H9 (cell line): Measurements from ENCODE around the gene SIL1. TPM values are rescaled to one million over a fixed set of nuclear protein-coding genes. Genes with fewer than 3 reads are reported as not detected.

ENCODE experiments used
- DNase-seq: peaks from one replicate; pipeline ENCODE4 v3.0.0-alpha.2; 2017
- H2AFZ ChIP-seq: one replicate; pipeline ENCODE4 v1.6.1; 2013; ENCODE audit warnings: mild to moderate bottlenecking, low read length, control low read depth, moderate library complexity
- H2AK5ac ChIP-seq: 2 replicates; pipeline ENCODE4 v1.6.1; 2013; ENCODE audit warnings: low read length, control low read depth, mixed read lengths; ENCODE audit not compliant: insufficient read length
- H2BK120ac ChIP-seq: one replicate; pipeline ENCODE4 v1.6.1; 2013; ENCODE audit warnings: low read depth, mild to moderate bottlenecking, low read length, control low read depth, inconsistent platforms; ENCODE audit not compliant: poor library complexity, severe bottlenecking
- H2BK12ac ChIP-seq: 2 replicates; pipeline ENCODE4 v1.6.1; 2013; ENCODE audit warnings: low read length, control low read depth, mixed read lengths, low read depth; ENCODE audit not compliant: insufficient read length
- H2BK15ac ChIP-seq: 2 replicates; pipeline ENCODE4 v1.6.1; 2013; ENCODE audit warnings: low read depth, low read length, control low read depth
- H2BK20ac ChIP-seq: one replicate; pipeline ENCODE4 v1.6.1; 2013; ENCODE audit warnings: low read depth, mild to moderate bottlenecking, low read length, control low read depth, inconsistent platforms; ENCODE audit not compliant: poor library complexity, severe bottlenecking
- H2BK5ac ChIP-seq: 2 replicates; pipeline ENCODE4 v1.6.1; 2013; ENCODE audit warnings: low read length, control low read depth, mixed read lengths; ENCODE audit not compliant: insufficient read length
- H3K14ac ChIP-seq: 2 replicates; pipeline ENCODE4 v1.6.1; 2013; ENCODE audit warnings: low read length, control low read depth; ENCODE audit not compliant: insufficient read depth
- H3K18ac ChIP-seq: 2 replicates; pipeline ENCODE4 v1.6.1; 2013; ENCODE audit warnings: low read depth, mild to moderate bottlenecking, mixed read lengths, low read length, control low read depth; ENCODE audit not compliant: insufficient read length
- H3K23ac ChIP-seq: 2 replicates; pipeline ENCODE4 v1.6.1; 2013; ENCODE audit warnings: low read length, control low read depth, mixed read lengths, low read depth; ENCODE audit not compliant: insufficient read length
- H3K23me2 ChIP-seq: 2 replicates; pipeline ENCODE4 v1.6.1; 2013; ENCODE audit warnings: low read depth, mild to moderate bottlenecking, mixed read lengths, low read length, control low read depth; ENCODE audit not compliant: insufficient read length, poor library complexity, severe bottlenecking
- H3K27ac ChIP-seq: 2 replicates; pipeline ENCODE4 v1.5.1; 2013; ENCODE audit warnings: low read length, control low read depth, mixed read lengths, low read depth; ENCODE audit not compliant: insufficient read length
- H3K27me3 ChIP-seq: 2 replicates; pipeline ENCODE4 v1.6.1; 2013; ENCODE audit warnings: low read length, control low read depth, inconsistent platforms; ENCODE audit not compliant: insufficient read depth
- H3K4ac ChIP-seq: 2 replicates; pipeline ENCODE4 v1.6.1; 2013; ENCODE audit warnings: low read depth, mild to moderate bottlenecking, control low read depth, inconsistent platforms, low read length, moderate library complexity
- H3K4me1 ChIP-seq: 2 replicates; pipeline ENCODE4 v1.6.1; 2013; ENCODE audit warnings: low read length, control low read depth, inconsistent platforms; ENCODE audit not compliant: insufficient read depth
- H3K4me2 ChIP-seq: 2 replicates; pipeline ENCODE4 v1.6.1; 2013; ENCODE audit warnings: low read length, control low read depth, mixed read lengths; ENCODE audit not compliant: insufficient read length, insufficient read depth
- H3K56ac ChIP-seq: 2 replicates; pipeline ENCODE4 v1.6.1; 2013; ENCODE audit warnings: low read depth, mild to moderate bottlenecking, mixed read lengths, low read length, control low read depth; ENCODE audit not compliant: insufficient read length
- H3K79me1 ChIP-seq: 2 replicates; pipeline ENCODE4 v1.6.1; 2013; ENCODE audit warnings: low read depth, mild to moderate bottlenecking, moderate library complexity, low read length, control low read depth, inconsistent platforms; ENCODE audit not compliant: insufficient read depth, poor library complexity, severe bottlenecking
- H3K79me2 ChIP-seq: 2 replicates; pipeline ENCODE4 v1.6.1; 2013; ENCODE audit warnings: low read length, control low read depth, inconsistent platforms; ENCODE audit not compliant: insufficient read depth
- H3K9ac ChIP-seq: 2 replicates; pipeline ENCODE4 v1.6.1; 2013; ENCODE audit warnings: low read length, control low read depth, mixed read lengths; ENCODE audit not compliant: insufficient read length; ENCODE audit errors: extremely low read depth
- H3K9me3 ChIP-seq: one replicate; pipeline ENCODE4 v1.6.1; 2013; ENCODE audit warnings: low read depth, low read length, inconsistent platforms; ENCODE audit not compliant: control insufficient read depth
- H3T11ph ChIP-seq: one replicate; pipeline ENCODE4 v1.6.1; 2013; ENCODE audit warnings: mild to moderate bottlenecking, low read length, control low read depth, inconsistent platforms
- H4K20me1 ChIP-seq: one replicate; pipeline ENCODE4 v1.6.1; 2013; ENCODE audit not compliant: control insufficient read depth, insufficient read length, insufficient read depth
- H4K5ac ChIP-seq: 2 replicates; pipeline ENCODE4 v1.6.1; 2013; ENCODE audit warnings: low read depth, mild to moderate bottlenecking, mixed read lengths, low read length, control low read depth; ENCODE audit not compliant: insufficient read length
- H4K8ac ChIP-seq: replicated peaks from 2 replicates; pipeline ENCODE4 v1.6.1; 2013; ENCODE audit warnings: low read length, control low read depth, mixed read lengths, low read depth; ENCODE audit not compliant: insufficient read length
- H4K91ac ChIP-seq: 2 replicates; pipeline ENCODE4 v1.6.1; 2013; ENCODE audit warnings: low read depth, mild to moderate bottlenecking, moderate library complexity, mixed read lengths, low read length, control low read depth; ENCODE audit not compliant: insufficient read length
- H3K27ac Mint-ChIP-seq, 3 experiments: 2 replicates in 2 of 3; 3 replicates in 1 of 3; pipeline ENCODE4 v1.8.0; 2020 to 2021; ENCODE audit warnings: mixed read lengths in 3 of 3, mild to moderate bottlenecking in 1 of 3, moderate library complexity in 1 of 3
- H3K27me3 Mint-ChIP-seq: 2 replicates; pipeline ENCODE4 v1.8.0; 2021; ENCODE audit warnings: low read depth, mild to moderate bottlenecking, moderate library complexity, mixed read lengths
- H3K36me3 Mint-ChIP-seq, 3 experiments: 2 replicates in 2 of 3; 3 replicates in 1 of 3; pipeline ENCODE4 v1.8.0; 2020 to 2021; ENCODE audit warnings: low read depth in 3 of 3, mixed read lengths in 3 of 3; ENCODE audit not compliant: insufficient read depth in 1 of 3
- H3K4me1 Mint-ChIP-seq, 2 experiments: 2 replicates each; pipeline ENCODE4 v1.8.0; 2020; ENCODE audit warnings: mixed read lengths in 2 of 2
- H3K4me3 Mint-ChIP-seq, 2 experiments: 2 replicates in 1 of 2; 3 replicates in 1 of 2; pipeline ENCODE4 v1.8.0; 2020 to 2021; ENCODE audit warnings: mild to moderate bottlenecking in 2 of 2, mixed read lengths in 2 of 2, moderate library complexity in 1 of 2
- H3K9me3 Mint-ChIP-seq, 2 experiments: 2 replicates in 1 of 2; 3 replicates in 1 of 2; pipeline ENCODE4 v1.8.0; 2020; ENCODE audit warnings: mild to moderate bottlenecking in 2 of 2, mixed read lengths in 2 of 2, moderate library complexity in 1 of 2
- CTCF ChIP-seq: fragments of 200-600 bp; sonication (generic); conservative IDR thresholded peaks from 3 replicates; pipeline ENCODE4 v1.8.0; 2021; ENCODE audit warnings: antibody characterized with exemption, mild to moderate bottlenecking
- WGBS: extraction: QIAGEN DNeasy Blood & Tissue Kit; methylation state at CpG from one replicate; pipeline ENCODE4 v1.1.7; 2013; ENCODE audit warnings: missing lambda C conversion rate, low lambda C conversion rate, mixed read lengths; ENCODE audit not compliant: insufficient read length; ENCODE audit errors: extremely low coverage; 5-methylcytosine and 5-hydroxymethylcytosine counted together
- total RNA-seq: library from RNA; stranded (reverse); gene quantifications from 2 replicates; pipeline ENCODE4 v1.2.1, GENCODE V29; 2021

Gene SIL1
- total RNA-seq, 1 experiment from 2014 or later: 10.6 TPM

- Histone ChIP-seq H2BK5ac (no peak overlapping the region), H4K91ac (no peak overlapping the region), H4K5ac (no peak overlapping the region), H3K14ac (no peak overlapping the region), H3K4me1 (no peaks in the 10 kb centered on the region), H2BK20ac (no peak overlapping the region), H2AFZ (no peak overlapping the region), H3K23ac (no peak overlapping the region), H3K4me2 (no peak overlapping the region), H4K20me1 (no peaks in the 10 kb centered on the region), H3K79me1 (no peaks in the 10 kb centered on the region), H3K4ac (no peak overlapping the region), H2BK15ac (no peak overlapping the region), H3K18ac (no peak overlapping the region), H2AK5ac (no peak overlapping the region), H3K27ac (no peak overlapping the region), H2BK120ac (no peak overlapping the region), H3T11ph (no peak overlapping the region), H3K9me3 (no peaks in the 10 kb centered on the region), H3K23me2 (no peaks in the 10 kb centered on the region), H4K8ac (no peak overlapping the region), H2BK12ac (no peak overlapping the region), H3K9ac (no peak overlapping the region), H3K56ac (no peak overlapping the region), H3K27me3 (no peaks in the 10 kb centered on the region), H3K79me2 (no peaks in the 10 kb centered on the region)
- Mint-ChIP-seq H3K9me3 (no peaks in the 10 kb centered on the region), H3K27me3 (no peaks in the 10 kb centered on the region), H3K4me3 (no peak overlapping the region), H3K36me3 (no peaks in the 10 kb centered on the region), H3K27ac (no peak overlapping the region), H3K4me1 (peaks cover 2 to 5% of the 10 kb centered on the region in 2 experiments; a peak in 3 of 4 replicates)
- DNase-seq: no peak
- no peak for TF ChIP-seq CTCF
- no CpG with 5 or more reads among the region's 1 CpG for WGBS
These were observed 110.1 kb downstream of the SIL1 start for GRCh38 chr5:139088024-139088423.
